NK-92 treated with Interleukin-12 subunit alpha and Interleukin-12 subunit beta, amount 100 ng/mL, for 24 hours (cell line): ENCODE data around the gene N4BP2.
"Not testable (repeated sequence)": the region's sequence is repeated elsewhere in the genome, so short reads cannot be mapped to it uniquely, and the experiment has no call there.

Experiments
- DNase-seq: peaks from one replicate; lab custom pipeline; 2025; lab: John Stamatoyannopoulos, UW

The N4BP2 gene

DNA sequence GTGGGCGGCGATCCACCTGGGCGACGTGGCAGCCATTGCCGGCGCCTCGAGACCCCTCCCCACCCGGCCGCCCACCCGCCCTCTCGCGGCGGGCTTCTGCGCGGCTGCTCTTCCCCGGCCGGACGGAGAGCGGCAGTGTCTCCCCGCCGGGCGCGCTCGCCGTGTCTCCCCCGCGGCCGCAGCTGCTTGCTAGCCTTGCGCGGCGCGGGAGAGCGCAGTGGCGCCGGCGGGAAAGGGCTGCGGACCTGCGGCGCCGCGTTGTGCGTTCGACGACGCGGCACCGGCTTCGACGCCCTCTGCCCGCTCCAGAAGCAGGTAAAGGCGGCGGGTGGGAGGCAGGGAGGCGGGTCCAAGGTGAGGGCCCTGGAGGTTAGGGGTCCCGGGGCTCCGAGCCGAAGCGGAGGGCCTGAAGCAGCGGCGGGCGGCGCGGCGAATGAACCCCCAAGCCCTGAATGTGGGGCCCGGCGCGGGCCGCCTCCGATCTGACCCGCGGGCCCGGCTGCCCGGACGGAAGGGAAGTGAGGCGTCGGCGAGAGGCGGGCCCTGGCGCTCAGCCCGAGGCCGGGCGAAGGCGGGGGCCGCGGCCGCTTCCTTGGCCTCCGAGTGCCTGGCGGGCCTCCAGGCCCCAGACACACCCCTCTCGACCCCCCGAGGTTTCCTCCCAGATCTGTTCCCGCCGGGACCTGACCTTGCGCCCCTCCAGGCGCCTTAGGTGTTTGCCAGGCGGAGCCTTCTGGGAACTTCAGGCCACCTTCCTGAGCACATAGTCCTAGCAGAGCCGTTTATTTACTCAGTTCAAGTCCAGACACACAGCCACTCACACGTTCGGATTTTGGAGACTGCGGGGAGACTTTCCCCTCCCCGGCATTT, at the start of gene N4BP2:
Gene N4BP2 (plus strand): TSS at position 135 of the 870 bp plus-strand sequence. CDS start 40,491 bp downstream, outside the sequence.
- DNase-seq = peak; percentile 65

DNA sequence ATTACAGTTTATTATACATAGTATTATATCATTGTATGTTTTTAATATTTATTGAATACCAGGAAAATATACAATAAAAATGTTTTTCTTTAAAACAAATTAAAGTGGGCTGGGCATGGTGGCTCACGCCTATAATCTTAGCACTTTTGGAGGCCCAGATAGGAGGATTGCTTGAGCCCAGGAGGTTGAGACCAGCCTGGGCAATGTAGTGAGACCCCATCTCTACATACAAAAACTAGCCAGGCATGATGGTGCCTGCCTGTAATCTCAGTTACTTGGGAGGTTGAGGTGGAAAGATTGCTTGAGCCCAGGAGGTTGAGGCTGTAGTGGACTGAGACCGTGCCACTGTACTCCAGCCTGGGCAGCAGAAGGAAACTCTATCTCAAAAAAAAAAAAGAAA, 40.6 kb upstream of the N4BP2 start:
- DNase-seq = no peak

- DNase-seq = no peak
Measured at GRCh38 chr4:40020221-40020620, 36.4 kb upstream of the N4BP2 start.

DNA sequence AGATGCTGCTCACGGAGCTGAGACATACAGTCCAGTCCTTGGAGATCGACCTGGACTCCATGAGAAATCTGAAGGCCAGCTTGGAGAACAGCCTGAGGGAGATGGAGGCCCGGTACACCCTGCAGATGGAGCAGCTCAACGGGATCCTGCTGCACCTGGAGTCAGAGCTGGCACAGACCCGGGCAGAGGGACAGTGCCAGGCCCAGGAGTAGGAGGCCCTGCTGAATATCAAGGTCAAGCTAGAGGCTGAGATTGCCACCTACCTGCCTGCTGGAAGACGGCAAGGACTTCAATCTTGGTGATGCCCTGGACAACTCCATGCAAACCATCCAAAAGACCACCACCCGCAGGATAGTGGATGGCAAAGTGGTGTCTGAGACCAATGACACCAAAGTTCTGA, 35.5 kb upstream of the N4BP2 start:
- DNase-seq = not testable (repeated sequence)

DNA sequence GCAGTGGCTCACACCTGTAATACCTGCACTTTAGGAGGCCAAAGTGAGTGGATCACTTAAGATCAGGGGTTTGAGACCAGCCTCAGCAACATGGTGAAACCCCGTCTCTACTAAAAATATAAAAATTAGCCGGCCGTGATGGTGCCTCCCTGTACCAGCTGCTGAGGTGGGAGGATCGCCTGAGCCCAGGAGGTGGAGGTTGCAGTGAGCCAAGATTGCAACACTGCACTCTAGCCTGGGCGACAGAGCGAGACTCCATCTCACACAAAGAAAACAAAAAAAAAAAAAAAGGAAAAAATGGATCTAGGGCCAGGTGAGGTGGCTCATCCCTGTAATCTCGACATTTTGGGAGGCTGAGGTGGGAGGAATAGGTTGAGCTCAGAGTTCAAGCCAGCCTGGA, 32.6 kb upstream of the N4BP2 start:
- not testable (repeated sequence) for DNase-seq

- DNase-seq = no peak
Measured at GRCh38 chr4:40032785-40033184, 23.9 kb upstream of the N4BP2 start.

- DNase-seq = no peak
Measured at GRCh38 chr4:40033613-40034012, 23.0 kb upstream of the N4BP2 start.

DNA sequence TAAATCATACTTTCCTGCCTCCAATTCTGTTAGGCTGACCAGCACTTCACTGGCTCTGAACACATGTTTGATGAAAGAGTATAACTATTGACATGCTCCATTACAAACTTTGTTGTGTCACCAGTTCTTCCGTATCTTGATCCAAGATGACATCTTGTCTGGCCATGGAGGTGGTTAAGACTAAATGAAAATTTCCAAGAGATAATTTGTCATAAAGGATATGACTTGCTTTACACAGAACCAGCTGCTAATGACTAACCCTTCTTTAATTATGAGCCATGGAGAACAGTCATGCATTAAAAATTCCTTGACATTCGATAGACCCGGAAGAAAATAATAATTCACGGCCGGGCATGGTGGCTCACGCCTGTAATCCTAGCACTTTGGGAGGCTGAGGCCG, 17.7 kb upstream of the N4BP2 start:
- no peak for DNase-seq

- DNase-seq = no peak
Measured at GRCh38 chr4:40040908-40041307, 15.7 kb upstream of the N4BP2 start.

DNA sequence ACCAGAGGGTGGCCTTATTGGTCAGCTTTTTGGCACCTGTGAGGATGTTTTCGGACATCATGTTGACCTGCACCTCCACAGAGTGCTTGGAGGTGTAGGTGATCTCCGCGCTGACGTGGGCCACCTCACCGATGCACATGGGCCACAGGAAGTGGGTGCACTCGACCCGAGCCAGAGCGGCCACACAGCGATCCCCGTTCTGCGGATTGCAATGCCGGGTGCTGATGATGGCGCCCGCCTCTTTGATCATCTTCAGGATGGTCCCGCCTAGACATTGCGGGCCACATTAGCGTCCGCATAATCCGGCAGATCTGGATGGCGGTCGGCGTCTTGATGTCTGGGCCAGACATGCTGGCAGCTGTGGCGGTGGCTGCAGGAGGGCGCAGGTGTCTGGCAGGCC, 12.9 kb upstream of the N4BP2 start:
- DNase-seq = no peak

- no peak for DNase-seq
Measured at GRCh38 chr4:40046311-40046980, 10.2 kb upstream of the N4BP2 start.

DNA sequence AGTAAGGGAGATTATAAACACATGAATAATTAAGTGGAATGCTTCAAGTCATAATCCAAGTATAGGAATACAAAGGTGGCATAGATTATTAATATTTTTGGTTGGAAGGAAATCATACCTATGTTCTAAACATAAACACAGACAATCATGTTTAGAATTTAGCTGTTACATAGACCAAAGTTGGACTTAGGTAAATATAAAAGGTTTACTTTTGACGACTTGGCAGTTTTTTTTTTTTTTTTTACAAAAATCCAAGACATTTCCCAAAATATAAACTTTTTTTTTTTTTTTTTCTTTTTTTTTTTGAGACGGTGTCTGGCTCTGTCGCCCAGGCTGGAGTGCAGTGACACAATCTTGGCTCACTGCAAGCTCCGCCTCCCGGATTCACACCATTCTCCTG, 3.5 kb upstream of the N4BP2 start:
- no peak for DNase-seq

GRCh38 chr4:40055511-40055862, 1.2 kb upstream of the N4BP2 start:
- DNase-seq = no peak

- peak; percentile 64 for DNase-seq
Measured at GRCh38 chr4:40055863-40056715, 561 bp upstream of the N4BP2 start.

GRCh38 chr4:40057586-40058091, 989 bp downstream of the N4BP2 start:
- DNase-seq = peak; percentile 51

DNA sequence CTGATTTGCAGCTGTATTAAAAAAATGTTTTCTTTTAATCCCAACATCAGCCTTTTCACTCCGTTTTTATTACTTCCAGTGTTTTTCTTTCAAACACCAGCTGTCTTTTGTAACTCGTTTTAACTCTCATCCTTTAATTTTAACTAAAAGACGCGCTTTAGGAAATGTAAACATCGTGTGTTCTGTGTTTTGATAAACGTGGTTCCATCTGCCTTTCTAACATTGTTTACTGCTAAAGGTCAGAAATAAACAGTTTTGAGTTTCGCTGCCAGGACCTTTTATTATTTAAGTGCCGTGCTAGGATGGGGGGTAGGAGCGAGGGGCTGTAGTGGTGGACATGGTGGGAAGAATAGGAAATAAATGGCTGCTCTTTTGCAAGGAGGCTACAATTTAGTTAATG, 1.5 kb downstream of the N4BP2 start:
- DNase-seq = no peak

- DNase-seq = no peak
Measured at GRCh38 chr4:40058854-40059253, 2.2 kb downstream of the N4BP2 start.

GRCh38 chr4:40059362-40059761, 2.7 kb downstream of the N4BP2 start:
- DNase-seq = no peak

GRCh38 chr4:40065010-40065409, 8.4 kb downstream of the N4BP2 start:
- no peak for DNase-seq

GRCh38 chr4:40066651-40067050, 10.0 kb downstream of the N4BP2 start:
- DNase-seq = no peak

GRCh38 chr4:40070387-40070786, 13.7 kb downstream of the N4BP2 start:
- DNase-seq = no peak

- DNase-seq = no peak
Measured at GRCh38 chr4:40086421-40086820, 29.8 kb downstream of the N4BP2 start.
